NCI-H345 treated with DMSO at 0.1 percent for 48 hours (cell line): ENCODE measurements around the gene EVPLL.
"Not testable (repeated sequence)": the region's sequence is repeated elsewhere in the genome, so short reads cannot be mapped to it uniquely, and the experiment has no call there.

ENCODE experiments used
- DNase-seq: peaks from one replicate; lab custom pipeline; 2025; ENCODE audit not compliant: unreplicated experiment; lab: John Stamatoyannopoulos, UW

EVPLL gene

DNA sequence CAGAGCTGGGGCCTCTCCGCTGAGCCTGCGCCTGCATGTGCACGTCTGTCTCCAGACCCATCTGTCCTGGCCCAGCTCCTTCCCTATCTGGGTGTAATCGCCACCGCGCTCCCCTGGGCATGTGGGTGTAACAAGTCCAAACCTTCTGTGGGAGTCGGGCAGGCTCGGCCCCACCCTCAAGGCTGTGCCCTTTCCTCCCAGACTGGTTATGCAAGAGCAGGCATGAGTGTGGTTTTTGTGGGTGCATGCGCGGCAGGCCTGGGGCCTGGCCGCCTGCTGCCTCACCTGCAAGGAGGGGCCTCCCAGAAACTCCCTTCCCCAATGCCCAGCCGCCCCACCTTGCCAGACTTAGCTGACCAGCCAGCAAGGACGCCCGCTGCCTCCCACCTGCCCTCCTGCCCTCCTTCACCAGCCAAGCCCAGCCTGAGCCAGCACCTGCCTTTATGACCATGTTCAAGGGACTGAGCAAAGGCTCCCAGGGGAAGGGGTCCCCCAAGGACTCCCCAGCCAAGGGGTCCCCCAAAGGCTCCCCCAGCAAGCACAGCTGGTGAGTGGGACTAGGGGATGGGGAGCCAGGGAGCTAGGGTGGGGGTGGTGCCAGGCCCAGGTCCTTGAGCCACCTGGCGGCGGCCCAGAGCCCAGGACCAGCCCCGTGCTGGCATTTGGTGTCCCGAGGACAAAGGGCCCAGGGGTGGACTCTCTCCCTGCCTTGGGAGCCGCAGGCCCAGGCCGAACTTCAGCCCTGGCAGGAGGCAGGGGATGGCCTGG lies at the start of gene EVPLL:
Gene EVPLL, plus strand, starts transcription at position 342 of the 768 bp plus-strand sequence. CDS start 3,160 bp downstream, outside the sequence.
- no peak for DNase-seq

DNA sequence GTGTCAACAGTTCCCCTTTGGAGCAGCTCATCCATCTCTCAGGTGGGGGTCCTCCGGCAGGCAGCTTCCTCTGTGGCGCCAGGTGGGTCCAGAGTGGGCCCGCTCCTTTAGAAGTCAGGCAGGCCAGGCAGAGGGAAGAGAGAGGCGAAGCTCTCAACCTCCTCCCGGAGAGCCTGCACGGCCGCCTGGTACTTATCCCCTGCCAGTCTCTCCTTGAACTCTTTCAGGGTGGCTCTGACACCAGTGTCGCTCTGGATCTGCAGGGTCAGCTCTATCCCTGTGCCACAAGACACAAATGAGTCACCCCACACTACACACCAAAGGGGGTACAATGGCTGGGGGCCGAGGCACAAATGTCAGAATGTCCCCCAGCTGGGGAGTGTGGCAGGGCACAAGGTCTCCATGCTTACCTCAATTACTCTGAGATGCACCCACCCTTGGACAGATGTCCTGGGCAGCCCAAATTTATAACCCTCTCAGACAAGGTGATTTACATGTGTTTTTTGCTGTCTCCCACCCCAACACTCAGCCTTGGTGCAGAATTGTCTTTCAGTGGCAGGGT lies 48.9 kb upstream of the EVPLL start:
- DNase-seq = no peak

DNA sequence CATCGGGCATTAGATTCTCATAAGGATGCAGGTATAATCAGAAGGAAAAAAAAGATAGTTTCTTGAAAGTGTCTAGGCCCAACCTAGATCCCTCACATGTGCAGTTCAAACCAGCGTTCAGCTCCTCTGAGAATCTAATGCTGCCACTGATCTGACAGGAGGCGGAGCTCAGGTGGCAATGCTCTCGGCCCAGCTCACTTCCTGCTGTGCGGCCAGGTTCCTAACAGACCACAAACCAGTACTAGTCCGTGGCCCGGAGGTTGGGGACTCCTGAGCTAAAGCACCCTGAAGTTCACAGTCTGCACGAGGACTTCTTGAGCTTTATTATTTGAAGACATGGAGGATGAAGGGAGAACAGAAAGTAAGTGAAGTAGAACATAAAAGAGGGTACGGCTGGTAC lies 45.7 kb upstream of the EVPLL start:
- no peak for DNase-seq

DNA sequence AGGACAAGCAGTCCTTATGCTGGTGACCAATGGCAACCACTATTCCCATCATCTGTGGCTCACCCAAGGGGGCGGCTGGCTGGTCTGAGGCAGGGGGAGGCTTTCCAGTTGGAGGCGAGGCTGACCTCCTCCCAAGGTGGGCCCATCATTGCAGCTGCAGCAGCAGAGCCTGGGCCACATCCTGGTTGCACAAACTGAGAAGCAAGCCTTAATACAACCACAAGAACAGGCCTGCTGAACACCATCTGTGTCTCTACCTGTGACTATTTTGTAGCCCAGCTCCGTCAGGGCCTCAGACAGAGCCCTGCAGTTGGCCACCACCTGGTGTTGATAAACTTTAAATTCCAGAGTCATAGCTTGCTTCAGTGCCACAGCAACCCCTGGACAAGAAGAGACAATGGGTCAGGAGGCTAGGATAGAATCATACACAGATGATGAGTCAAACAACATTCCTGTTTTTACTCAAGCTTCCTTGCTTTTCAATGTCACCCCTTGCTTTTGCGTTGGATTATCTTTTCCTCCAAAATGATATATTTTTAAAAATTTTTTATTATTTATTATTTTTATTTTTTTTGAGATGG lies 44.6 kb upstream of the EVPLL start:
- DNase-seq = no peak

DNA sequence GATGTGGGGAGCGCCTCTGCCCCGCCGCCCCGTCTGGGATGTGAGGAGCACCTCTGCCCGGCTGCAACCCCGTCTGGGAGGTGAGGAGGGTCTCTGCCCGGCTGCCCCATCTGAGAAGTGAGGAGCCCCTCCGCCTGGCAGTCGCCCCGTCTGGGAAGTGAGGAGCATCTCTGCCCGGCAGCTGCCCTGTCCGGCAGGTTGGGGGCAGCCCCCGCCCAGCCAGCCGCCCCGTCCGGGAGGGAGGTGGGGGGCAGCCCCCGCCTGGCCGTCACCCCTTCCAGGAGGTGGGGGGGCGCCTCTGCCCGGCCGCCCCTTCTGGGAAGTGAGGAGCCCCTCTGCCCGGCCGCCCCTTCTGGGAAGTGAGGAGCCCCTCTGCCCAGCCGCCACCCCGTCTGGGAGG lies 39.4 kb upstream of the EVPLL start:
- not testable (repeated sequence) for DNase-seq

DNA sequence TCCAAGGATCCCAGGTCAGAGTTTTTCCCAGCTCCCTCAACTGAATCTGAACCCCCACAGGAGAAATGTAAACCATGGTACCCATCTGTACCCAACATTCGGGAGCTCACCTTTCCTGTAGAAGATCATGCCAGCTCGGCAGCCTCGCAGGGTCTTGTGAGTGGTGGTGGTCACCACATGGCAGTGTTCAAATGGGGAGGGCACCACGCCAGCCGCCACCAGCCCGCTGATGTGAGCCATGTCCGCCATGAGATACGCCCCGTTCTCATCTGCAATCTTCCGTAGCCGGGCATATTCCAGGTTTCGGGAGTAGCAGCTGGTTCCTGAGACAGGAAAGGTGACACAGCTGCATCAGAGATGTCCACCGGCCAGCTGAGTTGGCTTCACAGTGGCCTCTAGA lies 37.6 kb upstream of the EVPLL start:
- no peak for DNase-seq

DNA sequence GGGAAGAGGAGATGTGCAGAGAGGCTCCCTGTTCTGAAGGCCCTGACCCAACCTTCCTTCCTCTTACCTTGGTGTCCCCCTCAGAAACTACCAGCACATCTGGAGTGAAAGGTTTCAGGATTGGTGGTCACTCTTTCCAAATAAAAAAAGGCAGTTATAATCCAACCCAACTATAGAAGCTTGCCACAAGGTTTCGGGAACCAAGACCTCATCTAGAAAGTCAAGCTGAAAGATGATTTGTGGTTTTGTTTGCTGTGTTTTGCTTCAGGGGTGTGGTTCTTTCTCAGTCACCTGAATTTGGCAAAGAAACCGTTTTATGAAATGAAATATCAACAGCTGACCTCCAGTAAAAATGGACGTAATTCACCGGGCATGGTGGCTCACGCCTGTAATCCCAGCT lies 33.6 kb upstream of the EVPLL start:
- DNase-seq = no peak

DNA sequence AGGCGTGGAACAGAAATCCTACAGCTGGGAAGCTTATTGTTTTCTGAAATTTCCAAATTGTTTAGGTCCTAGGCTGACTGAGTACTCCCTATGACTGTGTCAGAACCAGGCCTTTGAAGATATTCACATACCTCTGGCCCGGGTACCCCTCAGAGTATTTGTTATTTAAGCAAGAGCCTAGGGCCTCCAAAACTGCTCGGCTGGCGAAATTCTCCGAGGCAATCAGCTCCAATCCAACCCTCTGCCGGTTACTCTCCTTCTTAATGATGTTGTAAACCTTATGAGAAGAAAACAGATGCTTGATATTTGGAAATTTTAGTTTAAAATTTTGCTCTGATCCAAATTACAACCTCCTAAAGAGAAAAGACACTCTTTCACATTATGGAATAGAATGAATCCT lies 24.0 kb upstream of the EVPLL start:
- DNase-seq = no peak

DNA sequence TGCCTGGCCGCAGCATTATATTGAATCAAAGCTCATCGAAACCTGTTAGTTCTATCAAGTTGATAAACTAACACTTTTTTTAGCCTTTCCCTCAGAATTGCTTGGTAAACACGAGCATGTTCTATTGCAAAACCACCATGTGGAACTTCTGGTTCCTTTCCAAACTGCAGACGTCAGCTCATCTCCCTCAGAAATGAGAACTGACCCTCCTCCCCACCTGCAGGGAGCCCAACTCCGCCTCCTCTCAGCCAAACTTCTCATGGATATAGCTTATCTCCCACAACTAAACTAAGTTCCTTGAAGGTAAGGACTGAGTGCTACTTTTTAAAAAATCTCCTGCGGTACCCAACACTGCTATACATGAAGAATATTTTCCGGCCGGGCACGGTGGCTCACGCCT lies 21.0 kb upstream of the EVPLL start:
- DNase-seq = no peak

DNA sequence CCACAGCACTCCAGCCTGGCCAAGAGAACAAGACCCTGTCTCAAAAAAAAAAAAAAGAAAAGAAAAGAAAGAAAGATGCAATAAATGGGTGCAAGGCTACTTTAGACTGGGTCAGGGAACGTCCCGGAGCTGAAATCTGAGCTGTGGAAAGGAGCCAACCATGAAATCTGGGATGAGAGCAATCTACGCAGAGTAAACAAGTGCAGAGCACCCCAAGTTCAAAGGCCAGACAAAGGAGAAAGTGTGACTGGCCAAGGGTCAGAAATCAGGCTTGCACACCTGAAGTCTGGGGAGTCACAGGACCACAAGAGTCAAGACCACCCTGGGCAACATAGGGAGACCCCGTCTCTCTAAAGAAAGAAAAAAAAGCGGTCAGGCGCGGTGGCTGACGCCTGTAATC lies 17.1 kb upstream of the EVPLL start:
- no peak for DNase-seq

DNA sequence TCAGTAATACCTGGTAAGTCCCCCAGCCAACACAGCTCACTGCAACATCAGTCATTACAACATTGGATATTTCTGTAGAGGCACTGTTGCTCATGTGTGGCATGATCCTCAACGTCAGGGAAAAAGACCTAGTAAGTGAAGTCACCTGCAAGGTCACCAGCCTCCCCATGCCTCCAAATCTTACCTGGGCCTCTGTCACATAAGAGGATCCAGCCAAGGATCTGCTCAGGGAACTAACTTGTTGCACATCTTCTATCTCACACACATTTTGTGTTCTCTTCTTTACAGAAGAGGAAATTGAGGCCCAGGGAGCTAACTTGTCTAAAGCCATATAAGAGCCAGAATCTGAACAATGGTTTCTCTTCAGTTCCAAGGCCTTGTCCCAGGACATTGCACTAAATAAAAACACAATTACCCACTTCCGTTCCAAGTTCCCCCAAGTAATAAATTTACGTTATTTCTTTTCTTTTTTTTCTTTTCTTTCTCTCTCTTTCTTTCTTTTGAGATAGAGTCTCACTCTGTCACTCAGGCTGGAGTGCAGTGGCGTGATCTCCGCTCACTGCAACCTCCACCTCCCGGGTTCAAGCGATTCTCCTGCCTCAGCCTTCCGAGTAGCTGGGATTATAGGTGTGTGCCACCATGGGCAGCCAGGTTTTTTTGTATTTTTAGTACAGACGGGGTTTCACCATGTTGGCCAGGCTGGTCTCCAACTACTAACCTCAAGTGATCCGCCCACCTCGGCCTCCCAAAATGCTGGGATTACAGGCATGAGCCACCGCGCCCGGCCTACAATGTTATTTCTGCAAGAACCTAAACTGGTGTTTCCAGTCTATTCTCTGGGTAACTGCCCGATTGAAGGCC lies 15.5 kb upstream of the EVPLL start:
- DNase-seq = no peak

DNA sequence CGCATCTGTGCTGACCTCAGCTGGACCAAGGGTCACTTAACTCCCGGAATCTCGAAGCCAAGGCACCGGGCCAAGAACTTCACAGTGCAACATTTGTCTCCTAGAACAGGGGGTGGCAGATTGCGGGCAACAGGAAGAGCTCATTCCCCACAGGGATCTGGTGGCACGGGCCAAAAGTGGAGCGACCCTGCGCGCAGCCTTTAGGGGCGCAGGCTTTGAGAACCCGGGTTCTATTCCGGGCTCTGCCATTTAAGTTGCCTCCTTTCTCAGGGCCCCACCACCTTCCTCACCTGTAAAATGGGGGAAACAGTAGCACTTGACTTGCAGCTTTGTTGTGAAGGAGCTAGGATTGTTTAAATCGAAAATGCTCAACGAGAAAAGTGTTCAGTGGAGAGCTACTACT lies 14.9 kb upstream of the EVPLL start:
- DNase-seq = no peak

DNA sequence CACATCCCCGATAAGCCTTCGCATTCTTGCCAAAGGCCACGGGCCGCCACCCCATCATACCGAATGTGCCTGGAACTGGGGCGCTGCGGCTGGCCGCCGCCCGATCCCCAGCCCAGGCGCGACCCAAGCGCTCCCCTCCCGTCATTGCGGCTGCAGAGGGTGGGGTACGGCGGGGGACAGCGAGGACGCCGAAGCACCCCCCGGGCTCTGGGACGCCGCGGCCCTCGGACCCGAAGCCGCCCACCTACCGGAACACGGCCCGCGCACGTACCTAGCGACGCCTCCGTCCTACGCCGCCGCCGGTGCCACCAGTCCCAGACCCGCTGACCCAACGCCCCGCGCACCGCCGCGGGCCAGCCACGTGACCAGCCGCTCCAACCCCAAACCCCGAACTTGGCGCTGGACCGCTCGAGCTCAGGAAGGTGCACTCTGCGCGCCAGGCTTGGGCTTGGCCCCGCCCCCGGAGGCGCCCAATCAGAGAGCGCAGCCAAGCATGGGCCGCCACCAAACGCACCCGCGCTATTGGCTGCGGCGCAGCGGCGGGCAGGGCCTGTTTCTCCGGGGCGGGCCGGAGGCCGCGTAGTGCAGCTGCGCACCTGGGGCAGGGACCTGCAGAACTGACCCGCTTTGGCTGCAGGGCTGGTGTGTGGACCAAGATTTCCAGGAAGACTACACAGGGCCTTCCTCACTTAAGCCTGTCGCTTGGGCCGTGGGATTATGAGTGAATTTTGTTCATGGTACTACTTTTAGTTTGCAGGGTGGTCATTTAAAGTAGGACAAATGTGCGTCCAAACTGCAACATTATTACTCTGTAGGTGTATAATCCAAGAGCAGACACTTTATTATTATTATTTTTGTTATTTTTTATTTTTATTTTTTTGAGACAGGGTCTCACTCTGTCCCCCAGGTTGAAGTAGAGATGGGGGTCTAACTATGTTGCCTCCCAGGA lies 14.2 kb upstream of the EVPLL start, which contains the start of gene SHMT1:
Gene SHMT1, minus strand, starts transcription at position 450 of the 949 bp plus-strand sequence. CDS start 7,569 bp downstream, outside the sequence.
- peak; percentile 72 for DNase-seq

DNA sequence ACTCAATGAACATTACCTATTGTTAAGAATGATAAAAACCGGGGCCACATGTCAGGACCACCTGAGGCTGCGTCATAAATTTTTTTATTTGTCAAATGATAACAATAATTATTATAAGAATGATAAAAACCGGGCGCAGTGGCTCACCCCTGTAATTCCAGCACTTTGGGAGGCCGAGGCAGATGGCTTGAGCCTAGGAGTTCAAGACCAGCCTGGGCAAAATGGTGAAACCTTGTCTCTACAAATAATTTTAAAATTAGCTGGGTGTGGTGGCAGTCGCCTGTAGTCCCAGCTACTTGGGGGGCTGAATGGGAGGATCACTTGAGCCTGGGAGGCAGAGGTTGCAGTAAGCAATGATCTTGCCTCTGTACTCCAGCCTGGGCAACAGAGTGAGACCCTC lies 13.4 kb upstream of the EVPLL start:
- DNase-seq = no peak

DNA sequence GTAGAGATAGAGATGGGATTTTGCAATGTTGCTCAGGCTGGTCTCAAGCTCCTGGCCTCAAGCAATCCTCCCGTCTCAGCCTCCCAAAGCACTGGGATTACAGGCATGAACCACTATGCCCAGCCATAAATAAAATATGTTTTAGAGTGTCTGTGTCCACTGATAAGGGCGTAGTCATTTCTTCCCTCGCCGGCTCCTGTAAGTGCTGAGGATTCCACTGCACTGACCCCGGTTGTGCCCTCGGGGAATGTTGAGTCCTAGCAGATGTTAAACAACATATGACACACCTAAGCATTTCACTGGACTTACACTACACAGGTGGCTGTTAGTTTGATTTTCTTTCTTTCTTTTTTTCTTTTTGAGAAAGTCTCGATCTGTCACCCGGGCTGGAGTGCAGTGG lies 8.6 kb upstream of the EVPLL start:
- no peak for DNase-seq

DNA sequence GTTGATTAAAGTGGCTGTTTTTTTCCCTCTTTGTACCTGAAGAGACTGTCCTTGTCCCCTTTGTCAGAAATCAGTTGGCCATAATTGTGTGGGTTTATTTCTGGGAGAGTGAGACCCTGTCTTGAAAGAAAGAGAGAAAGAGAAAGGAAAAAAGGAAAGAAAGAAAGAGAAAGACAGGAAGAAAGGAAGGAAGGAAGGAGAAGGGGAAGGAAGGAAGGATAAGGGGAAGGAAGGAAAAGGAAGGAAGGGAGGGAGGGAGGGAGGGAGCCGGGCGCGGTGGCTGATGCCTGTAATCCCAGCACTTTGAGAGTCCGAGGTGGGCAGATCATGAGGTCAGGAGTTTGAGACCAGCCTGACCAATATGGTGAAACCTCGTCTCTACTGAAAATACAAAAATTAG lies 6.8 kb upstream of the EVPLL start:
- DNase-seq = no peak

DNA sequence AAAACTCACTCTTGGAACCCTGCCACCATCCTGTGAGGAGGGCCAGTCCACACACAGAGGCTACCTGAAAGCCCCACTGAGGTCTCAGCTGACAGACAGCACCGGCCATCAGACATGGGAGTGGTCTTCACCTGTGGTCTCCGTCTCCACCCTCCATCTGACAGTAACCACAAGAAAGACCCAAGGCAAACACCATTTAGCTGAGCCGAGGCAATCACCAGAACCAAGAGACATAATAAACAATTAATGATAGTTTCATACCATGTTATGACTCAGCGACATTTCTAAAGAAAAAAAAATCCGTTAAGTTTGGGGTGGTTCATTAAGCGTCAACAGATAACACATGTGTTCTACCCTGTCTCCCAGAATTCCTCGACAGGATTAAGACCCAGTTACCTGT lies 6.1 kb upstream of the EVPLL start:
- no peak for DNase-seq

DNA sequence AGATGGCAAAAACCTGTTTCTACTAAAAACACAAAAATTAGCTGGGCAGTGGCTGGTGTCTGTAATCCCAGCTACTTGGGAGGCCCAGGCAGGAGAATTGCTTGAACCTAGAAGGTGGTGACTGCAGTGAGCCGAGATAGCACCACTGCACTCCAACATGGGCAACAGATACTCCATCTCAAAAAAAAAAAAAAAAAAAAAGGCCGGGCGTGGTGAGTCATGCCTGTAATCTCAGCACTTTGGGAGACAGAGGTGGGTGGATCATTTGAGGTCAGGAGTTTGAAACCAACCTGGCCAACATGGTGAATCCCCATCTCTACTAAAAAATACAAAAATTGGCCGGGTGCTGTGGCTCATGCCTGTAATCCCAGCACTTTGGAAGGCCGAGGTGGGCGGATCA lies 4.4 kb upstream of the EVPLL start:
- DNase-seq = not testable (repeated sequence)

DNA sequence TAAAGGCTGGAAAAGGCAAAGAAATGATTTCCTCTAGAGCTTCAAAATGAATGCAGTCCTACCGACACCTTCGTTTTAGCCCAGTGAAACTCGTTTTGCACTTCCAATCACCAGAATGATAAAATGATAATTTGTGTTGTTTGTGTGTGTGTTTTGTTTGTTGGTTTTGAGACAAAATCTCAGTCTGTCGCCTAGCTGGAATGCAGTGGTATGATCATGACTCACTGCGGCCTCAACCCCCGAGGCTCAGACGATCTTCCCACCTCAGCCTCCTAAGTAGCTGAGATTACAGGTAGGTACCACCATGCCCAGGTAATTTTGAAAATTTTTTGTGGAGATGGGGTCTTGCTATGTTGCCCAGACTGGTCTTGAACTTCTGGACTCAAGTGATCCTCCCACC lies 3.4 kb upstream of the EVPLL start:
- DNase-seq = no peak

DNA sequence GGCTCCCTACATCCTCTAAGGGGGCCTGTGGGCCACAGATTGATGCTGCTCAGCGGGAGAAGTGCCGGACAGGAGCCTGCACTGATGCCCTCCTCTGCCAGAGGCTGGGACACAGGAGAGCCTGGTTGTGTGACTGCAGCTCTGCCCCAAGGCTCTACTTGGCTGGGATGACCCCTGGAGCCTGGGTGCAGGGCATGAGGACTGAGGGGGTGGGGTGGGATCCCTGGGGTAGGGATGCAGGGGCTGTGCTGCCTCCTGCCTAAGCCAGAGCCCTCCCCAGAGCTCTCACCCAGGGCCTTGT lies 577 bp downstream of the EVPLL start:
- no peak for DNase-seq

DNA sequence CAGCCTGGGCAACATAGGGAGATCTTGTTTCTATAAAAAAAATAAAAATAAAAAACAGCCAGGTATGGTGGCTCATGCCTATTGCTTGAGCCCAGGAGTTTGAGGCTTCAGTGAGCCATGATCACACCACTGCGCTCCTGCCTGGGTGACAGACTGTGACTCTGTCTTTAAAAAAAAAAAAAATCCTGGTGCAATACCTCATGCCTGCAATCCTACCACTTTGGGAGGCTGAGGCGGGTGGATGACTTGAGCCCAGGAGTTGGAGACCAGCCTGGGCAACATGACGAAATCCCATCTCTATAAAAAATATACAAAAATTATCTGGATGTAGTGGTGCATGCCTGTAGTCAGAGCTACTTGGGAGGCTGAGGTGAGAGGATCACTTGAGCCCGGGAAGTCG lies 1.0 kb downstream of the EVPLL start:
- DNase-seq = not testable (repeated sequence)
